Osteocyte (in vitro differentiated cells): ENCODE results near the gene RTN3. TPM values are rescaled to one million over a fixed set of nuclear protein-coding genes. Genes with fewer than 3 reads are reported as not detected.

Experiments used
- DNase-seq: peaks from one replicate; pipeline ENCODE4 v3.0.0; 2021; ENCODE audit warnings: mixed read lengths; ENCODE audit not compliant: unreplicated experiment; ENCODE audit errors: extremely low spot score
- H3K27ac Mint-ChIP-seq: one replicate; pipeline ENCODE4 v1.8.0; 2021; ENCODE audit warnings: mild to moderate bottlenecking, mixed read lengths; ENCODE audit not compliant: unreplicated experiment
- H3K27me3 Mint-ChIP-seq: one replicate; pipeline ENCODE4 v1.8.0; 2021; ENCODE audit warnings: mixed read lengths; ENCODE audit not compliant: unreplicated experiment
- H3K36me3 Mint-ChIP-seq: one replicate; pipeline ENCODE4 v1.8.0; 2021; ENCODE audit warnings: mixed read lengths; ENCODE audit not compliant: unreplicated experiment
- H3K4me1 Mint-ChIP-seq: one replicate; pipeline ENCODE4 v1.8.0; 2021; ENCODE audit warnings: mixed read lengths; ENCODE audit not compliant: unreplicated experiment
- H3K4me3 Mint-ChIP-seq: one replicate; pipeline ENCODE4 v1.8.0; 2021; ENCODE audit warnings: mild to moderate bottlenecking, moderate library complexity, mixed read lengths; ENCODE audit not compliant: unreplicated experiment
- H3K9me3 Mint-ChIP-seq: one replicate; pipeline ENCODE4 v1.8.0; 2021; ENCODE audit warnings: mixed read lengths; ENCODE audit not compliant: unreplicated experiment
- total RNA-seq: library from RNA; stranded (reverse); gene quantifications from 2 replicates; pipeline ENCODE4 v1.2.1, GENCODE V29; 2021
- TF ChIP-seq, protein P1 (sequence below): fragments of 200-600 bp; sonication (generic); IDR thresholded peaks from 2 replicates; pipeline ENCODE4 v1.5.0; 2021; ENCODE audit warnings: antibody characterized with exemption, mild to moderate bottlenecking, moderate library complexity

Gene RTN3
- total RNA-seq, 1 donor from 2014 or later, result 109 TPM

DNA sequence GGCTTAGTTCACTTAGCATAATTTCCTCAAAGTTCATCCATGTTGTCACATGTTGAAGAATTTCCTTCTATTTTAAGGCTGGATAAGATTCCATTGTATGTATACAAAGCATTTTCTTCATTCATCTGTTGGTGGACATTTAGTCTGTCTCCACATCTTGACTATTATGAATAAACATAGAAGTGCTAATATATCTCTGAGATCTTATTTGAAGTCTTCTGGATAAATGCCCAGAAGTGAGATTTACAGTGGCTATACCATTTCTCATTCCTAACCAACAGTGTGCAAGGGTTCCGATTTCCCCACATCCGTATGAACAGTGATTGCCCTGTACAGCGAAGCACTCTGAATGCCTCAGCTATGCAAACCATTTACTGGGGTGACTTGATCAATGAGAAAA is 93.9 kb downstream of the RTN3 start:
- H3K4me1 Mint-ChIP-seq, result peaks cover 7% of the 10 kb centered on the region
- TF ChIP-seq, protein P1, sequence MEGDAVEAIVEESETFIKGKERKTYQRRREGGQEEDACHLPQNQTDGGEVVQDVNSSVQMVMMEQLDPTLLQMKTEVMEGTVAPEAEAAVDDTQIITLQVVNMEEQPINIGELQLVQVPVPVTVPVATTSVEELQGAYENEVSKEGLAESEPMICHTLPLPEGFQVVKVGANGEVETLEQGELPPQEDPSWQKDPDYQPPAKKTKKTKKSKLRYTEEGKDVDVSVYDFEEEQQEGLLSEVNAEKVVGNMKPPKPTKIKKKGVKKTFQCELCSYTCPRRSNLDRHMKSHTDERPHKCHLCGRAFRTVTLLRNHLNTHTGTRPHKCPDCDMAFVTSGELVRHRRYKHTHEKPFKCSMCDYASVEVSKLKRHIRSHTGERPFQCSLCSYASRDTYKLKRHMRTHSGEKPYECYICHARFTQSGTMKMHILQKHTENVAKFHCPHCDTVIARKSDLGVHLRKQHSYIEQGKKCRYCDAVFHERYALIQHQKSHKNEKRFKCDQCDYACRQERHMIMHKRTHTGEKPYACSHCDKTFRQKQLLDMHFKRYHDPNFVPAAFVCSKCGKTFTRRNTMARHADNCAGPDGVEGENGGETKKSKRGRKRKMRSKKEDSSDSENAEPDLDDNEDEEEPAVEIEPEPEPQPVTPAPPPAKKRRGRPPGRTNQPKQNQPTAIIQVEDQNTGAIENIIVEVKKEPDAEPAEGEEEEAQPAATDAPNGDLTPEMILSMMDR, result no peak
- H3K4me3 Mint-ChIP-seq, result no peak overlapping the region
- no peaks in the 10 kb centered on the region for H3K9me3 Mint-ChIP-seq
- no peak overlapping the region for H3K27ac Mint-ChIP-seq
- DNase-seq, result no peak
- no peaks in the 10 kb centered on the region for H3K27me3 Mint-ChIP-seq
- no peaks in the 10 kb centered on the region for H3K36me3 Mint-ChIP-seq

DNA sequence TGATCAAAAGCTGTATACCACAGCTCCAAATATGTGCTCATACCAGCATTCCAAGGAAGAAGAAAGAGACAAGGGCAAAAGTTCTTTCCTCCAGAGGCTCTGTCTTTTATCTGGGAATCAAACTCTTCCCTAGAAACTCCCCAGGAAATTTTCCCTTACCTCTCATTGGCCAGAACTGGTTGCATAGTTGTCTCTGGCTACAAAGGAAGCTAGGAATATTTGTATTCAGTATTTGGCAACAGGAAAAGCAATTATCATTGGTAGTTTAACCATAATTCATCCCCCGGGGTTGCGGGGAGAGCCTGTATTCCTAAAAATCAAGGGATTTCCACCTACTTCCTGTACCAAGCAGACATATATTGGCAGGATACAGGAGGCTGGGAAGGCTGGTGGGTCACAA is 97.7 kb downstream of the RTN3 start:
- no peaks in the 10 kb centered on the region for H3K27me3 Mint-ChIP-seq
- no peaks in the 10 kb centered on the region for H3K9me3 Mint-ChIP-seq
- H3K27ac Mint-ChIP-seq, result no peak overlapping the region
- DNase-seq, result no peak
- no peaks in the 10 kb centered on the region for H3K36me3 Mint-ChIP-seq
- TF ChIP-seq, protein P1, result no peak
- no peak overlapping the region for H3K4me3 Mint-ChIP-seq
- H3K4me1 Mint-ChIP-seq, result peaks cover 6% of the 10 kb centered on the region

DNA sequence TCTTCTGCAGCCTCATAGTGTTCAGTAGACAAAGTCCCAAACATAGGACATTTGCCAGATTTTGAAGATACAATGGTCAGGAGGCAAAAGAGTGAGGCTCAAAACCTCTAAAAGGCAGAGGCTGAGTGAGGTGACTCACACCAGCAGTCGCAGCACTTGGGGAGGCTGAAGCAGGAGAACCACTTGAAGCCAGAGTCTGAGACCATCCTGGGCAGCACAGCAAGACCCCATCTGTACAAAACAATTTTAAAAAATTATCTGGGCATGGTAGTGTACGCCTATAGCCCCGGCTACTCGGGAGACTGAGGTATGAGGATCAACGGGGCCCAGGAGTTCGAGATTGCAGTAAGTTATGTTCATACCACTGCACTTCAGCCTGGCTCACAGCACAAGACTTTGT is 101.4 kb downstream of the RTN3 start:
- Mint-ChIP-seq H3K27me3 (no peaks in the 10 kb centered on the region), H3K4me3 (no peak overlapping the region), H3K4me1 (peaks cover 9% of the 10 kb centered on the region), H3K36me3 (no peaks in the 10 kb centered on the region), H3K27ac (no peak overlapping the region), H3K9me3 (no peaks in the 10 kb centered on the region)
- no peak for DNase-seq
- TF ChIP-seq, protein P1, result no peak

DNA sequence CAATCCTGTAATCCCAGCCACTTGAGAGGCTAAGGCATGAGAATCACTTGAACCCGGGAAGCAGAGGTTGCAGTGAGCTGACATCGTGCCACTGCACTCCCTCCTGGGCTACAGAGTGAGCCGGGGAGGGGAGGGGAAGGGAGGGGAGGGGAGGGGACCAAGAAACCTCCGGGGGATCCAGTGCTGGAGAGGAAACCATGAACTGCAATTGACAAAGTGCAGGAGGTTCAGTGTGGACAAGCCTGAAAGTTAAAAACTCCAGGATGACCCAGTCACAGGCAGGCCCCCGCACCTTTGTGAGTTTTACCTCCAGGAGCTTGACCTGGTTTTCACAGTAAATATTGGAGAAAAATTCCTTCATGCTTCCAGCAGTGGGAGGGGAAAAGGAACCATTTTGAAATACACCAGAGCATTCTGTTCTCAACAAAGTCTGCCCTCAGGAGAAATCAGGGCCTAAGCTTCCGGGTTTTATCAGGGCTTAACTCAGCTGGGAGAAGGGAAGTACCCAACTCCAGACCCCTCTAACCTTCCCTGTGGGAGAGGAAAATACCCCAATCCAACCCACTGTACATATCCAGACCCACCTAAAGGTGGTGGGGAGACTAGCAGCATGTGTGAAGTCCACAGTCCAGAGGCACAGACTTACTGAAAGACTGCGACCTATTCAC is 102.8 kb downstream of the RTN3 start:
- Mint-ChIP-seq H3K27ac (no peak overlapping the region), H3K4me3 (no peak overlapping the region), H3K36me3 (no peaks in the 10 kb centered on the region), H3K4me1 (peaks cover 5% of the 10 kb centered on the region), H3K9me3 (no peaks in the 10 kb centered on the region), H3K27me3 (no peaks in the 10 kb centered on the region)
- TF ChIP-seq, protein P1, result no peak
- DNase-seq, result no peak

DNA sequence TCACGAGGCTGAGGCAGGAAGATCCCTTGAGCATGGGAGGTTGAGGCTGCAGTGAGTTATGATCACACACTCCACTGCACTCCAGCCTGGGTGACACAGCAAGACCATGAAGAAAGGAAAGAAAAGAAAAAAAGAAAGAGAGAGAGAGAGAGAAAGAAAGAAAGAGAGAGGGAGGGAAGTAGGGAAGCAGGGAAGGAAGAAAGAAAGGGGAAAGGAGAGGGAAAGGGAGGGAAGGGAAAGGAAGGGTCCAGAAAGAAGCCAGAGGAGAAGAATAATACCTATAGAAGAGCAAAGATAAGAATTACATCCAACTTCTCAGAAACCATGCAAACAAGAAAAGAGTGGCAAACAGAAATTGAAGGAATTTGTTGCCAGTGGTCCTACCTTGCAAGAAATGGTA is 104.5 kb downstream of the RTN3 start:
- Mint-ChIP-seq H3K4me1 (peaks cover 4% of the 10 kb centered on the region), H3K27ac (no peak overlapping the region), H3K27me3 (no peaks in the 10 kb centered on the region), H3K36me3 (no peaks in the 10 kb centered on the region), H3K9me3 (no peaks in the 10 kb centered on the region), H3K4me3 (no peak overlapping the region)
- TF ChIP-seq, protein P1, result no peak
- no peak for DNase-seq
